HEK293T (cell line): ENCODE measurements around the gene MAP3K5.
"Not testable (repeated sequence)": the region's sequence is repeated elsewhere in the genome, so short reads cannot be mapped to it uniquely, and the experiment has no call there.

Source experiments
- CTCF ChIA-PET: fragments of 350-600 bp; formaldehyde crosslinking; extraction: SDS; loops from one replicate; lab custom pipeline; 2021; ENCODE audit warnings: antibody characterized with exemption, inconsistent platforms; lab: Yijun Ruan, JAX
- POLR2A ChIA-PET: fragments of 350-600 bp; formaldehyde crosslinking; extraction: SDS; loops from one replicate; lab custom pipeline; 2020; ENCODE audit warnings: antibody characterized with exemption, inconsistent platforms; lab: Yijun Ruan, JAX
- DNase-seq: peaks from one replicate; pipeline ENCODE4 v3.0.0; 2012; ENCODE audit warnings: mixed read lengths; ENCODE audit errors: extremely low spot score
- ARNT ChIP-seq: fragments of 450-650 bp; IDR thresholded peaks from 2 replicates; pipeline ENCODE4 v1.6.1; 2017; ENCODE audit warnings: mild to moderate bottlenecking
- BHLHE40 ChIP-seq: fragments of 450-650 bp; IDR thresholded peaks from 2 replicates; pipeline ENCODE4 v1.6.1; 2016; ENCODE audit warnings: mild to moderate bottlenecking, moderate library complexity, borderline replicate concordance
- CTBP1 ChIP-seq: fragments of 450-650 bp; IDR thresholded peaks from 2 replicates; pipeline ENCODE4 v1.6.1; 2016; ENCODE audit warnings: borderline replicate concordance
- ELF4 ChIP-seq: fragments of 450-650 bp; IDR thresholded peaks from 2 replicates; pipeline ENCODE4 v1.6.1; 2017; ENCODE audit warnings: antibody characterized with exemption
- FOXA1 ChIP-seq: fragments of 450-650 bp; IDR thresholded peaks from 2 replicates; pipeline ENCODE4 v1.6.1; 2016; ENCODE audit warnings: mild to moderate bottlenecking
- FOXK2 ChIP-seq: fragments of 450-650 bp; IDR thresholded peaks from 2 replicates; pipeline ENCODE4 v1.6.1; 2016; ENCODE audit warnings: mild to moderate bottlenecking
- FOXM1 ChIP-seq: fragments of 450-650 bp; IDR thresholded peaks from 2 replicates; pipeline ENCODE4 v1.6.1; 2017; ENCODE audit warnings: mild to moderate bottlenecking, borderline replicate concordance
- HDGF ChIP-seq: fragments of 450-650 bp; IDR thresholded peaks from 2 replicates; pipeline ENCODE4 v1.6.1; 2017; ENCODE audit warnings: antibody characterized with exemption, borderline replicate concordance
- L3MBTL2 ChIP-seq: fragments of 450-650 bp; conservative IDR thresholded peaks from 2 replicates; pipeline ENCODE4 v1.6.1; 2016; ENCODE audit warnings: mild to moderate bottlenecking
- LEF1 ChIP-seq: fragments of 450-650 bp; IDR thresholded peaks from 2 replicates; pipeline ENCODE4 v1.6.1; 2017; ENCODE audit warnings: mild to moderate bottlenecking, borderline replicate concordance
- NFRKB ChIP-seq: fragments of 450-650 bp; IDR thresholded peaks from 2 replicates; pipeline ENCODE4 v1.6.1; 2016; ENCODE audit warnings: mild to moderate bottlenecking, moderate library complexity
- PKNOX1 ChIP-seq: fragments of 450-650 bp; IDR thresholded peaks from 2 replicates; pipeline ENCODE4 v1.6.1; 2016
- SP1 ChIP-seq: fragments of 450-650 bp; IDR thresholded peaks from 2 replicates; pipeline ENCODE4 v1.6.1; 2017
- SUZ12 ChIP-seq: fragments of 450-650 bp; IDR thresholded peaks from 2 replicates; pipeline ENCODE4 v1.6.1; 2016; ENCODE audit warnings: mild to moderate bottlenecking
- TARDBP ChIP-seq: fragments of 450-650 bp; IDR thresholded peaks from 2 replicates; pipeline ENCODE4 v1.6.1; 2016
- ZNF384 ChIP-seq: fragments of 450-650 bp; IDR thresholded peaks from 2 replicates; pipeline ENCODE4 v1.6.1; 2016

Gene MAP3K5

GRCh38 chr6:136820561-136820960, 28.3 kb upstream of the MAP3K5 start:
- POLR2A ChIA-PET: no interaction called here
- no peak for DNase-seq
- no peak for TF ChIP-seq ELF4
- CTCF ChIA-PET: interaction anchor here (0.8 kb wide), 2 partner anchors 176 to 594 kb away, joined by 3 read pairs; no protein-coding TSS in a partner anchor

- ChIA-PET POLR2A (no interaction called here), CTCF (interaction anchor here (1.4 kb wide), 1 partner anchor 24 kb away, joined by 4 read pairs; the partner anchor contains the start of gene MAP3K5)
- no peak for TF ChIP-seq PKNOX1
- TF ChIP-seq FOXM1: no peak
- TF ChIP-seq CTBP1: no peak
- TF ChIP-seq LEF1: no peak
- no peak for TF ChIP-seq NFRKB
- no peak for TF ChIP-seq ZNF384
- TF ChIP-seq BHLHE40: no peak
- no peak for TF ChIP-seq FOXK2
- no peak for DNase-seq
Observed at GRCh38 chr6:136816656-136817055, 24.4 kb upstream of the MAP3K5 start.

- DNase-seq, CTCF ChIA-PET, POLR2A ChIA-PET: not testable (repeated sequence)
Observed at GRCh38 chr6:136815608-136816007, 23.3 kb upstream of the MAP3K5 start.

GRCh38 chr6:136812174-136812573, 19.9 kb upstream of the MAP3K5 start:
- ChIA-PET POLR2A (no interaction called here), CTCF (no interaction called here)
- DNase-seq: no peak
- TF ChIP-seq L3MBTL2 (no peak), SUZ12 (no peak), HDGF (no peak), ZNF384 (no peak), FOXK2 (no peak), ARNT (no peak), TARDBP (no peak), FOXA1 (no peak), ELF4 (no peak)

- no peak for DNase-seq
- ChIA-PET CTCF (no interaction called here), POLR2A (interaction anchor here (0.9 kb wide), 1 partner anchor 11 kb away, joined by 6 read pairs; the partner anchor contains the start of gene PEX7)
- TF ChIP-seq ELF4: no peak
Observed at GRCh38 chr6:136811272-136811671, 19.0 kb upstream of the MAP3K5 start.

- TF ChIP-seq SP1: no peak
- TF ChIP-seq CTBP1: no peak
- no peak for TF ChIP-seq FOXM1
- no peak for TF ChIP-seq ARNT
- ChIA-PET CTCF (no interaction called here), POLR2A (no interaction called here)
- no peak for DNase-seq
Observed at GRCh38 chr6:136809091-136809860, 17.0 kb upstream of the MAP3K5 start.

GRCh38 chr6:136803608-136804007, 11.3 kb upstream of the MAP3K5 start:
- TF ChIP-seq ARNT (no peak), LEF1 (no peak), SP1 (no peak), CTBP1 (no peak), FOXK2 (no peak), FOXM1 (no peak), HDGF (no peak), ELF4 (no peak), TARDBP (no peak), NFRKB (no peak), SUZ12 (no peak), ZNF384 (no peak), FOXA1 (no peak), BHLHE40 (no peak), L3MBTL2 (no peak), PKNOX1 (no peak)
- POLR2A ChIA-PET: no interaction called here
- CTCF ChIA-PET: no interaction called here
- no peak for DNase-seq

- CTCF ChIA-PET: interaction anchor here (2.1 kb wide), 1 partner anchor 9 kb away, joined by 7 read pairs; the partner anchor contains the start of gene MAP3K5
Observed at GRCh38 chr6:136801581-136801980, 9.3 kb upstream of the MAP3K5 start.

More at GRCh38 chr6:136801581-136801980, 9.3 kb upstream of the MAP3K5 start:
- POLR2A ChIA-PET: interaction anchor here (1.2 kb wide), 1 partner anchor 9 kb away, joined by 5 read pairs; the partner anchor contains the start of gene MAP3K5
- no peak for DNase-seq
- TF ChIP-seq FOXM1: no peak
- TF ChIP-seq HDGF: no peak
- TF ChIP-seq BHLHE40: no peak
- TF ChIP-seq SP1: no peak
- TF ChIP-seq ELF4: no peak
- TF ChIP-seq SUZ12: no peak
- TF ChIP-seq ZNF384: no peak
